Muscle of leg (tissue), 11 donors: ENCODE data around the gene RBPMS2. TPM values are rescaled to one million over a fixed set of nuclear protein-coding genes. Genes with fewer than 3 reads are reported as not detected.

Source experiments
- DNase-seq: peaks from one replicate; pipeline ENCODE4 v3.0.0; 2013
- H3K27ac ChIP-seq: one replicate; pipeline ENCODE4 v1.5.1; 2013; ENCODE audit warnings: mild to moderate bottlenecking, low read length, control low read depth
- H3K27me3 ChIP-seq: one replicate; pipeline ENCODE4 v1.6.1; 2013; ENCODE audit warnings: low read length; ENCODE audit not compliant: control insufficient read depth, insufficient read depth
- H3K36me3 ChIP-seq: one replicate; pipeline ENCODE4 v1.6.1; 2013; ENCODE audit warnings: low read length; ENCODE audit not compliant: control insufficient read depth, insufficient read depth
- H3K4me1 ChIP-seq: one replicate; pipeline ENCODE4 v1.6.1; 2013; ENCODE audit warnings: low read length; ENCODE audit not compliant: control insufficient read depth, insufficient read depth
- H3K4me3 ChIP-seq: one replicate; pipeline ENCODE4 v1.5.1; 2013; ENCODE audit warnings: low read length, control low read depth
- H3K9me3 ChIP-seq: replicated peaks from 2 replicates; pipeline ENCODE4 v1.6.1; 2013; ENCODE audit warnings: low read depth, low read length; ENCODE audit not compliant: control insufficient read depth
- WGBS: methylation state at CpG from one replicate; pipeline ENCODE4 v1.1.5; 2013; ENCODE audit warnings: missing lambda C conversion rate; ENCODE audit not compliant: insufficient coverage; 5-methylcytosine and 5-hydroxymethylcytosine counted together
- polyA plus RNA-seq, 8 donors: library from polyadenylated mRNA; unstranded; fragments of 120-200 nt; gene quantifications; one replicate each; pipeline versions ENCODE4 v1.2.1 to v1.2.3, GENCODE V29; 2013; ENCODE audit warnings: inconsistent platforms in 1 of 8, low replicate concordance in 1 of 8; ENCODE audit not compliant: insufficient read length in 8 of 8, insufficient read depth in 1 of 8
- total RNA-seq: library from RNA; stranded (reverse); fragments of 120-200 nt; gene quantifications from one replicate; pipeline ENCODE4 v1.2.4, GENCODE V29; 2013

Gene RBPMS2
- total and polyA plus RNA-seq, 9 donors, result 0.44 to 7.1 (median 4.7) TPM

- Histone ChIP-seq H3K9me3 (no peaks in the 10 kb centered on the region), H3K27ac (no peak overlapping the region), H3K36me3 (no peaks in the 10 kb centered on the region), H3K4me1 (peaks cover 6% of the 10 kb centered on the region), H3K4me3 (no peak overlapping the region), H3K27me3 (no peaks in the 10 kb centered on the region)
- 32% methylated on average over 6 of the region's 11 CpGs for WGBS
- DNase-seq, result peak; percentile 48
Measured at GRCh38 chr15:64761156-64761555, 14.2 kb downstream of the RBPMS2 start.

GRCh38 chr15:64760056-64760455, 15.3 kb downstream of the RBPMS2 start:
- H3K9me3 ChIP-seq, result no peaks in the 10 kb centered on the region
- WGBS, result 67% methylated on average over 5 of the region's 8 CpGs
- H3K4me1 ChIP-seq, result peaks cover 6% of the 10 kb centered on the region
- H3K4me3 ChIP-seq, result no peak overlapping the region
- H3K27ac ChIP-seq, result no peak overlapping the region
- no peaks in the 10 kb centered on the region for H3K27me3 ChIP-seq
- H3K36me3 ChIP-seq, result no peaks in the 10 kb centered on the region
- no peak for DNase-seq

GRCh38 chr15:64755427-64755940, 19.9 kb downstream of the RBPMS2 start:
- DNase-seq, result no peak
- no peak overlapping the region for H3K27ac ChIP-seq
- no peaks in the 10 kb centered on the region for H3K36me3 ChIP-seq
- H3K9me3 ChIP-seq, result no peaks in the 10 kb centered on the region
- no peak overlapping the region for H3K4me3 ChIP-seq
- peaks cover 4% of the 10 kb centered on the region for H3K4me1 ChIP-seq
- WGBS, result 93% methylated on average over 4 of the region's 10 CpGs
- no peaks in the 10 kb centered on the region for H3K27me3 ChIP-seq

GRCh38 chr15:64754663-64755426, 20.5 kb downstream of the RBPMS2 start:
- no peaks in the 10 kb centered on the region for H3K9me3 ChIP-seq
- no peak overlapping the region for H3K4me3 ChIP-seq
- peaks cover under 1% of the 10 kb centered on the region for H3K4me1 ChIP-seq
- WGBS, result 65% methylated on average over 9 of the region's 14 CpGs
- no peaks in the 10 kb centered on the region for H3K36me3 ChIP-seq
- H3K27ac ChIP-seq, result no peak overlapping the region
- H3K27me3 ChIP-seq, result no peaks in the 10 kb centered on the region
- peak; percentile 39 for DNase-seq

- Histone ChIP-seq H3K4me1 (no peaks in the 10 kb centered on the region), H3K27ac (no peak overlapping the region), H3K27me3 (no peaks in the 10 kb centered on the region), H3K36me3 (no peaks in the 10 kb centered on the region), H3K9me3 (no peaks in the 10 kb centered on the region), H3K4me3 (no peak overlapping the region)
- 81% methylated on average over 12 of the region's 16 CpGs for WGBS
- DNase-seq, result no peak
Measured at GRCh38 chr15:64753480-64754185, 21.8 kb downstream of the RBPMS2 start.

GRCh38 chr15:64751464-64751863, 23.9 kb downstream of the RBPMS2 start:
- no peaks in the 10 kb centered on the region for H3K36me3 ChIP-seq
- H3K4me1 ChIP-seq, result peaks cover 9% of the 10 kb centered on the region
- no peaks in the 10 kb centered on the region for H3K27me3 ChIP-seq
- no peak overlapping the region for H3K4me3 ChIP-seq
- no peak overlapping the region for H3K27ac ChIP-seq
- 86% methylated on average over 10 of the region's 13 CpGs for WGBS
- no peak for DNase-seq
- no peaks in the 10 kb centered on the region for H3K9me3 ChIP-seq

GRCh38 chr15:64749999-64750657, 25.3 kb downstream of the RBPMS2 start:
- H3K4me1 ChIP-seq, result peaks cover 14% of the 10 kb centered on the region
- DNase-seq, result no peak
- no peak overlapping the region for H3K27ac ChIP-seq
- H3K9me3 ChIP-seq, result no peaks in the 10 kb centered on the region
- 61% methylated on average over 19 of the region's 21 CpGs for WGBS
- H3K4me3 ChIP-seq, result no peak overlapping the region
- no peaks in the 10 kb centered on the region for H3K27me3 ChIP-seq
- no peaks in the 10 kb centered on the region for H3K36me3 ChIP-seq

- no peak overlapping the region for H3K27ac ChIP-seq
- DNase-seq, result peak; percentile 59
- no peaks in the 10 kb centered on the region for H3K27me3 ChIP-seq
- no CpG with 5 or more reads among the region's 11 CpGs for WGBS
- H3K4me1 ChIP-seq, result peaks cover 14% of the 10 kb centered on the region
- no peaks in the 10 kb centered on the region for H3K9me3 ChIP-seq
- no peak overlapping the region for H3K4me3 ChIP-seq
- H3K36me3 ChIP-seq, result no peaks in the 10 kb centered on the region
Measured at GRCh38 chr15:64749167-64749566, 26.2 kb downstream of the RBPMS2 start.

- H3K27ac ChIP-seq, result no peak overlapping the region
- WGBS, result 95% methylated on average over 4 of the region's 9 CpGs
- H3K27me3 ChIP-seq, result no peaks in the 10 kb centered on the region
- peaks cover 14% of the 10 kb centered on the region for H3K4me1 ChIP-seq
- no peaks in the 10 kb centered on the region for H3K9me3 ChIP-seq
- DNase-seq, result no peak
- H3K36me3 ChIP-seq, result no peaks in the 10 kb centered on the region
- no peak overlapping the region for H3K4me3 ChIP-seq
Measured at GRCh38 chr15:64748251-64748650, 27.1 kb downstream of the RBPMS2 start.

- Histone ChIP-seq H3K27me3 (no peaks in the 10 kb centered on the region), H3K36me3 (no peaks in the 10 kb centered on the region), H3K9me3 (no peaks in the 10 kb centered on the region), H3K27ac (no peak overlapping the region), H3K4me3 (no peak overlapping the region), H3K4me1 (peaks cover 14% of the 10 kb centered on the region)
- WGBS, result 81% methylated on average over 8 of the region's 9 CpGs
- DNase-seq, result no peak
Measured at GRCh38 chr15:64747578-64747977, 27.8 kb downstream of the RBPMS2 start.
